ENCODE results near the gene TRABD2B.
A peak's percentile ranks its signal among the peaks of the same experiment; 100 is the strongest.

Gene TRABD2B

DNA sequence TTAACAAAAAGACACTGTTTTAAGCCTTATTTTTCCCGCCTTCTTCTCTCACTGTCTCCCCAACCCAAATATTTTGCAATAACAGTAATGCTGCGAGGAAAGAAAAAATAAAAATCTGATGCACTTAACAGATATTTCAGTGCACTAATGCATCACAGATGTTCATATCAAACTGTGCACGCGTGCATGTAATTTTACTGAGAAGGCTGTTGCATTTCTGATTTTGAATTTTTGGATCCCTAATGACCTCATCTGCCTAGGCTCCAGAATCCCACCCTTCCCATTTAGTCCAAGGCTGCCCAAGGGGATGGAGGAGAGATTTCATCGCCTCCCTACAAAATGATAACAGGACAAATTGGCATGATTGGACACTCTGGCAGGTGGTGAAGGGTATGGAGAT, 5.5 kb downstream of the TRABD2B start:
- DNase-seq, result no peak

DNA sequence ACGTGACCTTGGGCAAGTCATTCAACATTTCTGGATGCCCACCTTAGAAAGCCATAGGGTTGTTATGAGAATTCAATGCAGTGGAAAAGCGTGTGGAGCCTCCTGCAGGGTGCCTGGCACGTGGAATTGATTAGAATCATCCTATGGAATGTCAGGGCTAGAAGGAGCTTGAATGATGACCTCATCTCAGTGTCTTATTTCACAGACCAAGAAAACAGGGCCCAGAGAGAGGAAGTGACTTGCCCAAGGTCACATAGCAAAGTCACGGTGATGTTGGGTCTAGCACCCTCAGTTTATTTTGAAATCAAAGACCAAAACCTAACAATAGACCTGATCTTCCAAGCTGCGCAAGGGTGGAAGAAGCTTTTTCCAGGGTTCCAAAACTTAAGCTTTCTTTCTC, 6.0 kb downstream of the TRABD2B start:
- peak; percentile 47 for DNase-seq

DNA sequence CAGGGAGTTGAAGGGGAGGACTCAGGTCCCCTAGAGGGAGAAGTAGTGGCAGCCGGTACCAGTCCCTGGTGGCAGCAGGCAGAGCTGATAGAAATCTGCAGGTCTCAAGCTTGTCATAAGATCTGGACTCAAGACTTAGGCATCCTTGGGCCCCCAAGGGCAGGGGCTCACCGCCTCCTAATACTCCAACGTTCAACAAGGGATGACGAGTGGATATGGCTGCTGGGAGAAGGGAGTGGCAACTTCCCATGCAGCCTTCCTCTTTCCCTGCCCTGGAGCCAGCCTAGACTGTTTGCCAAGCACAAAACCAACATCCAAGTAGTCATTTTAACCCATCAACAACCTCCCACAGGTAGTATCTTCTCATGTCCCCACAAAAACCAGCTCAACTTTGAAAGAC, 6.9 kb downstream of the TRABD2B start:
- DNase-seq, result no peak

DNA sequence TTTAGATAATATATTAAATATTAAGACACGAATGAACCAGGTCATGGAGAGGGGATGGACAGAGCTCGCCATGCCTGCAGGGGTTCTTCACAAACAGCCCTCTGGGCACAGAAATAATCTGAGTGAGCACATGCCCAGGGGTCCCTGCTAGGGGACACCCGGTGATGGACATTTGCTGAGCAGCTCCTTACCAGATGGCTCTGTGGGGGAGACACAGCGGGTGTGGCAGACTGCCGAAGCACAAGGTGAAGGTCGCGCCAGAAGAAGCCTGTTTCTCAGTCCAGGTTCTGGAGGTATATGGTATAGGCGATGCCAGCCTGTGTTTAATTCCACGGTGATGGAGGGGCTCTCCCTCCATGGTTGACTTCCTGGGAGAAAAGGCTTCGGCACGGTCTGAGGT, 9.6 kb downstream of the TRABD2B start:
- DNase-seq, result no peak

DNA sequence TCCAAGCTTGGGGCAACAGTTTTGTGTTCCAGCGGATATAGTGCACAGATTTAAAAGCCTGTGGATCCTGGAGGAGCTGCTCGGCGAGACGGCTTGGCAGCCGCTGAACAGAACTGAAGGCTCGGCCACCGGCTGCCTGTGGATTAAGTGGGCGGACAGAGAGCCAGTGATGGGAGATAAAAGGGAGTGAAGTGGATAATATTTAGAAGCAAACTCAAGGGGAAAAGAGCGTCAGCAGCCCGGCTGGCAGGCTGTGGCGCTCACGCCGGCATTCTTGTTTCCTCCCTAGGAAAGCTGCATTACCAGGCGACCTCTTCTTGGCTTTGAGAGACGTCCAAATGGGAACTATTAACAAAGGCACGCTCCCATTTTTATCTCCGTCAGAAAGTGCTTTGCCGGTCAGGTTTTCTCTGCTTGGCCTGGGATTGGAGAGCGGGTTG, 10.4 kb downstream of the TRABD2B start:
- no peak for DNase-seq

DNA sequence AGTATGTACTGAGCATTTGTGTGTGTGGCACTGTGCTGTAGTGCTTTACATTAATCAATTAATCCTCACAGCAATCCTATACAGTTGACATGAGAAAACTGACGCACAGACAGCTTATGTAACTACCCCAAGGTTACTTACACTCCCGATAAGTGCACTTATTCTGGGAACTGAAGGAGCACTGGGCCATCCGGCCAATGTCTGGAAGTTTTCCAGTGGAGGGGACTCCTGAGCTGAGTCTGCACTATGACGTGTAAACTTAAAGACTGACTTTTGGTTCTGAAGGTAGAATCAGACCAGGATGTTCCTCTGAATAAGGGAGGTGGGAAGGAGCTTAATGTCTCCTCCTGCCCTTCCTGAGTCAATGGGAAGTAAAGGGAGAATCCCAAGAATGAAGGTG, 12.2 kb downstream of the TRABD2B start:
- no peak for DNase-seq

DNA sequence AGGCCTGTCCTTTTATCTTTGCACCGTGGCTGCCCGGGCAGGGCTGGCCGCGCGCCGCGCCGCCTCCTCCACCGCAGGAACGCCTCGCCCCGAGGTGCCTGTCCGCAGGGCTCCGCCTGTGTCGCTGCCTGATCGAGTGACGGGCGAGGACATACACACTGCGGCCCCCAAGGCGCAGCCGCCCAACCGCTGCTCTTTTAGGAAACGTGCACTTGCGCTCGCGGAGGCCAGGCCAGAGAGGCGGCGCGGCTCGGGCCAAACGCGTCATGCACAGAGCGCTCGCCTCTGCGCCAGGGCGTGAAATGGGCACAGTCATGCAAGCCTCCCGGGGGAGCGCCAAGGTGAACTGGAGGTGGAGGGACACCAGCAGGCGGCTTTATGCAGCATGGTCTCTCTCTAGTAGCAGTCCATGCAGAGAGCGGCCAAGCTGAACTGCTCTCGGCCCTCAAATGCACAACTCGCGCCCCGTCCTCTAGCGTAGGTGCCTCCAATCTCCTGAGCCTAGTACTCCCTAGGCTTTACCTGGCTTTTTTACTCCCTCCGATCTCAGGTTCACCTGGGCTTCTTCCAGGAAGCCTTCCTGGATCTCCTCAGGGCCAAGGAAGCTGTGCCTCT, 12.9 kb downstream of the TRABD2B start:
- DNase-seq, result no peak

DNA sequence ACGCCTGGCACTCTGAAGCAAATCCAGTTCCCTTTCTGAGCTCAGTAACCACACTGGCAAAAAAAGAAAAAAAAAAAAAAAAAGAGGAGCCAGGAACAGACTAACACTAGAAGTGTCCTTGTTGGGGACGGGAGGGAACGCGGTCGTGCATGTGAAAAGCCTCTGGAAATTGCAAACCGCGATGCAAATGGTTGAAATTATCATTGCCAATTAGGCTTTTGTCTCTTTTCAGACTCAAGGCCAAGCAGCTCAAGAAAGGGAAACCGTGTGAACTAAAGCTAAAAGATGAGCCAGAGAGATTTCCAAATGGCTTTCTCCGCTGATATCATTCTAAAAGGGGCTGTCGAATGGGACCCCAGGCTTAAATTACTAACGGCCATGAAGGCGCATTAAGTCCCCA, 13.5 kb downstream of the TRABD2B start:
- no peak for DNase-seq

DNA sequence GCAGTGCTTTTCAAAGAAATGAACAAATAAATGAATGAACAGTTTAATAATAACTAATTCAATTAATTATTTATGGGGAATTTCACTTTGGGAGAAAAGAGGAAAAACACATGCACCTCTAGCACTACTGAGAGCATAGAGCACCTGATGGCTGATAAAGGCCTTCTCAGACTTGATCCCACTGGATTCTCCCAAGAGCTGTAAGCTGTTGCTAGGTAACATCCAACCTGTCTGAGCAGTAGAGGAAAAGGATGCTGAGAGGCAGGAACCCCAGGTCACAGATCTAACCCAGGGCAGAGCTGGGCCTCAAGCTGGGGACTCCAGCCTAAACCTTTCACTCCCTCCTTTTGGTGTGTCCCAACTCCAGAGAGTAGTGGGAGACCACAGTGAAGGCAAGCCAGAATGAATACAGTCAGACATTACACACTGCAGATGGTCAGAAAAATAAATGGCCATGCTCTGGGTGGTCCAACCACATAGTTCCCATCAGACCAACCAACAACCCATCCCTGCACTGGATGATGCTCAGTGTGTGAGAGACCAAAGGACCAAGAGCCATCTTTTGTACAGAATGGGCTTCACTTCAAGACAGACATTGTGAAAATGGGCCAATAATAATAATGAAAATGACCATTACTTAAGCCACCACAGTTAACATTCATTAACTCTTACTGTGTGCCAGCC, 15.4 kb downstream of the TRABD2B start:
- DNase-seq, result no peak

DNA sequence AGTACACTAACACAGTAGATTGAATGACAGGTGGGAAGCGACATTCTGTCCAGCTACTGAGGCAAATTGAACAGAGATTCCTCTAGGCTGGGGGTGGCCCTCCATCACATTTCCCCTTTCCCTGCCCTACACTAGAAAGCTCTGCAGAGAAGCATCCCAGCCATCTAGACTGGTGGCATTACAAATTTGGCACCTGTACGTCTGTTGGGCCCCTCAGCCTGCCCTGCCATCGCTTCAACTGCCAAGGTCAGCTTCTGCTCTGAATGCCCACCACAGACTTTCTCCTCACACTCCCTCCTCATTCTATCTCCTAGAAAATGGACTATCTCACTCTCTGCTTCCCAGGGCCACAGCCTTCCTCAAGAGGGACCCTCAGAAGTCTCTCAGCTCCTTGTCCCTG, 16.7 kb downstream of the TRABD2B start:
- DNase-seq, result no peak

DNA sequence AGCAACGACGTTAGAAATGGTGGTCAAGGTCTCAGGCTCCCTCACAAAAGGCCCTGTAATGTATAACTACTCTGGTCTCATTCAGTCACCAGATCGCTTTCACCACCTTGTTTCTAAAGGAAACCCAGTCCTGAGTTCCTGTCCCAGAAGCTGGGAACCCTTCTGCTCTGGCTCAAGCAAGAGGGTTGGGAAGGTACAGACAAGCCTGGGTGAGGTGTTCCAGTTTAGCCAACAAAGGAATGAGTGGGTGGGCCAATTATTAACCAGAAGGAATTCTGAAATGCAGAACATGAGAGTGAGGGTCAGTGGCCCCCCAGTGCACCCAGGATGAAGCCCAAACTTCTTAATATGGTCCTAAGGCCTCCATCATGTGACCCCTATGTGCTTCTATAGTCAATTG, 17.5 kb downstream of the TRABD2B start:
- no peak for DNase-seq

DNA sequence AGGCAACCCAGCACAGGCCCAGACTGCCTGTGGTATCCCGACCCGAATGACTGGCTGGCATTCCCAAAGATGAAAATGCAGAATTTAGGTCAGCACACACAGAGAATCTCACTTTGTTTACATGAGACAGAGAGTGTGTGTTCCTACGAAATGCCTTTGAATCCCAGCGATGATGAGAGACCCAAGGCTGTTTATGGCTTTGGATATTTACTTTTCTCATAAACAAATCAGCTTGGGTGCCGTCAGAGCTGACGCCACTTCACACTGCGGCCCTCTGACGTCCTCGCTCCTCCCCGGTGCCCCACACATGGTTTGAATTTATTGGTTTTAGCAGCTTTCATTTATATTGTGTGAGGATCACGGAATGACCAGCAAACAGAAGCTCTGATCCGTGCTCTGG, 18.7 kb downstream of the TRABD2B start:
- no peak for DNase-seq

DNA sequence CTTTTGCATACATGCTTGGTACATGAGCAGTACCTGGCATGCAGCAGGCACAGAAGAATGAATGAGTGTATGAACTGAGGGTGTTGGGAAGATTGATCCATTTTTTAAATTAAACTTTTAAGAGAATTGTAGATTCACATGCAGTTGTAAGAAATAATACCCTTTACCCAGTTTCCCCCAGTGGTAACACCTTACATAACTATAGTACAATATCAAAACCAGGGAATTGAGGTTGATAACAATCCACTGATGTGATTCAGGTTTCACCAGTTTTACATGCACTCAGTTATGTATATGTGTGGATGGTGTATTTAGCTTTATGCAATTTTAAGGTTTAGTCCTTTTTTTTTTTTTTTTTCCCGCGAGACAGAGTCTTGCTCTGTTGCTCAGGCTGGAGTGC, 20.5 kb downstream of the TRABD2B start:
- DNase-seq, result no peak

DNA sequence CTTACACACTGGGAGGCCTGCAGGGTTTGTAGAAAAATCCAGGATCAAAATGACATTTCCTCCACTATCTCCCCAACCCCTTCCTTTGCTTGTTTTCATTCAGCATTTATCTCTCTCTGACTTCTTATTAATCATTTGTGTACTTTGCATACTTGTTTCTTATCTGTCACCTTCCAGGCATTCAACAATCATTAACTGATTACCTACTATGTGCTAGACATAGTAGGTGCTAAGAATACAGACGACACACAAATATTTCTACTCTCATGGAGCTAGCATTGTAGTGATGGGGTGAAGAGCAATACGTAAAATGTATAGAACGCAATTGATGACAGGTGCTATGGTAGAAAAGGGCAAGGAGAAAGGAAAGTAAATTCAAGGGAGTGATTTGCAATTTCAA, 20.9 kb downstream of the TRABD2B start:
- DNase-seq, result no peak

DNA sequence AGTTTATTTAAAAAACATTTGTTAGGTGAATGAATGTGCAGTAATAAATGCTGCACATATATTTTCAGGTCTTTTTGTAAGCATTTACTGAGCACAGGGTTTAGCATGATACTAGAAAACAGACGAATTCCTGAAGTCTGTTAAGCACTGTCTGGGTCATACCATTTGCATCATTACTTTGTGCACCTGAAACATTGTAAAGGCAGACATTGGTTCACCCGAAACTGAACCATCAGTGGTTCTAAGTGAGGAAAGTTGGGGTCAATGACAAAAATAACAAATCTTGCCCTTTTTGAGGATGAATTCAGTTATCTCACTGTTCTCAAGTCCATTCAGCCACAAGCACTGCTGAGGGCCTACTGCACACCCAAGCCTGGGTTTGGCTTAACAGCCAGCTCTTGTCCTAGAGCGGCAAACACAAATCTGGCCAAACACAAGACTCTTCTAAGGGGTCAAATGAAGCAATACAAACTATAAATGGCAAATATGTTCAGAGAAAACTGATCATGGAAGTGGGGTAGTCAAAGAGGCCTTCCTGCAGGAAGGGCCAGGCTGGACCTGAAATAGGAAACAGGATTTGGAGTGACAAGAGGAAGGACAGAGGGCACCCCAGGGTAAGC, 21.8 kb downstream of the TRABD2B start:
- no peak for DNase-seq

DNA sequence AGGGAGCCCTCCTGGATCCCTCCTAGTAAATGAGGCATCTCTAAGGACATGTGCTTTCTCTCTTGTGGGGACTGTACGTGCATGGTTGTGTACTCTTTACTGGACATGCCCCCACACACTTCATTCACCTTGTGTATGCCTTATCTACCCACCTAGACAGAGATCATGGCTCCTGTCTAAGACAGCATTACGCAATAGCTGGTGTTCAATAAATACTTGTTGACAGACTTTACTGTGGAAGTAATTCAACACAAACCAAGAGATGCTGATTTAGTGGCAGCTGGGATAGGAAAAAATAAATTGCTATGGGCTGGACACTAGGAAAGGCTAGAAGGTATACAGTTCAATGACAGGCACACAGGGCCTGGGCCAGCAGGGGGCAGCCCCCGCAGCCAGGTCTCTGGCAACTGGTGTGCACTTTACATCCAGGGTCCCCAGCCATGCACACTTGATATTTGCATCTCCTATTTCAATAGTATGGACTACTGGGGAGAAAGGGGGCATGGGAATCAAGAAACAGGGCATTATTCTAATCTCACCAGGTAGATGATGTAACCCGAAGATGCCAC, 24.2 kb downstream of the TRABD2B start:
- no peak for DNase-seq

DNA sequence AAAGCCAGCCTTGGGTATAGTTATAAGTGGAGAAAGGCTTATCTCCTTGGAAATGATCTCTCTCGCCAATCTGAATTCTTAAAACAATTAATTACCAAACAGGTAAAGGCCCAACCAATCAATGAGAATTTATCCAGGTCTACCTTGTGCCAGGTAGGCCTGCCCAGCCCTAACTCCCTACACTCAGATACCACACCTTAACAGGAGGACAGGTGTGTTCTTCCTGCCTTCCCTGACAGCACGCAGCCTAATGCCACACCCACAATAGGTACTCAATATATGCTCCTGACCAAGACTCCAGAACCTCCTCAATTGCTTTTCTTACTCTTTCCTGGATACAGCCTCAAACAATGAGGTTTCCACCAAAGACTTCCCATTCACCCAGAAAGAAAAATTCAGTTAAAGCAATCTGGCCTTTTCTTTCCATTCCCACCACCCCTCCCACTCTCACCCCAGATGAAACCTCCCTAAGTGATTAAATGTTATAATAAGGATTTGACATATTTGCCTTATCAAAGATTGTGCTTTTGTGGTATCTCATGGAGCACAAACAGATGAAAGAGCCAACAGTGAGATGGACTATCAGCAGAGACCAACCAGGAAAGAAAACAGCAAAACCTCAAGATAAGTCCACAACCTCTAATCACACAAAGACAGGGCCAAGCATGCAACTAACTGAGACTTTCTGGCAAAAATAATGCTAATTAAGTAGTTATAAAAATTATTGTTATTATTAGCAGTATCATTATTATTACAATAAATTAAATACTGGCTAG, 25.6 kb downstream of the TRABD2B start:
- no peak for DNase-seq

DNA sequence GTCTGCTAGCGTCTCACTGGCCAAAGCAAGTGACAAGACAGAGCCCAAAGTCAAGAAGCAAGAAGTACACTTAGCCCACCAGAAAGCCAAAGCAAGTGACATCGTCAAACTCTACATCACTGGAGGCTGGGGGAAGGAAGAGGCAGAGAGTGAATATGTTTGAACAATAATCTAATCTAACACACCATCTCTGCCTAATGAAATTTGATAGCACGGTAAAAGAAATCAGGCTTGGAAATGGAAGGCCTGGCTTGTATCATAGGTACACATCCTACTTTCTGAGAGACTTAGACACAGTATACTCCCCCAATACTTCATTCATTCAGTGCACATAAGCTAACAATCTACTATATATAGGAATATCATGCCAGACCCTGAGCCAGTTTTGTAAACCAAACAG, 26.3 kb downstream of the TRABD2B start:
- DNase-seq, result no peak

DNA sequence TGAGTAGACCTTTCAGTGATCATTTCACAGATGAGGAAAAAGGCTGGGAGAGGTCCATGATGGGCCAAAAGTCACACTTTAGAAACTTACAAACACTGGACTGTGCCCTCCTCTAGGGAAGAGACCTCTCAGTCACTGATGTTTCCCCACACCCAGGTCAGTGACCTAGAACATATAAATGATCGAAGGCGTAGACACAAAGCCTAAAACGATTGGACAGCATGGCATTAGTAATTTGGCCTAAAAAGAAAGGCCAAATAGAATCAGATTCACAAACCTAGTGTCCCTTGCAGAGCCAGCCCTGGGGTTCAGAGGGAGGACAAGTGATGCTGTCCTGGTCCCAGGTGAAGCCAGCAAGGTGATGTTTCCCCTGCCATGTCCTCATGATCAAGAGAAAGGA, 27.7 kb downstream of the TRABD2B start:
- no peak for DNase-seq

DNA sequence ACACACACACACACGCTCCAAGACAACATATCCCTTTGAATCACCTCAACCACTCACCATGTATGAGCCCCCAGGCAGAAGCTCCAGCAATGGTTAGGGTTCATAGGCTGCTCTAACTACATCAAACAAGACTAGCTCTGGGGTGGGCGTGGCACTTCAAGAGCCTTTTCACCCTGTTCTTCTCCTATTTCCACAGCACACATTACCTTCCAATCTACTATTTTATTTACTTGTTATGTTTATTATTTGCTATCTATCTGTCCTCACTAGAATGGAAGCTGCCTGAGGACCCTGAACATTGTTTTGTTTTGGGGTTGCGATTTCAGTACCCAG, 28.7 kb downstream of the TRABD2B start:
- DNase-seq, result no peak

DNA sequence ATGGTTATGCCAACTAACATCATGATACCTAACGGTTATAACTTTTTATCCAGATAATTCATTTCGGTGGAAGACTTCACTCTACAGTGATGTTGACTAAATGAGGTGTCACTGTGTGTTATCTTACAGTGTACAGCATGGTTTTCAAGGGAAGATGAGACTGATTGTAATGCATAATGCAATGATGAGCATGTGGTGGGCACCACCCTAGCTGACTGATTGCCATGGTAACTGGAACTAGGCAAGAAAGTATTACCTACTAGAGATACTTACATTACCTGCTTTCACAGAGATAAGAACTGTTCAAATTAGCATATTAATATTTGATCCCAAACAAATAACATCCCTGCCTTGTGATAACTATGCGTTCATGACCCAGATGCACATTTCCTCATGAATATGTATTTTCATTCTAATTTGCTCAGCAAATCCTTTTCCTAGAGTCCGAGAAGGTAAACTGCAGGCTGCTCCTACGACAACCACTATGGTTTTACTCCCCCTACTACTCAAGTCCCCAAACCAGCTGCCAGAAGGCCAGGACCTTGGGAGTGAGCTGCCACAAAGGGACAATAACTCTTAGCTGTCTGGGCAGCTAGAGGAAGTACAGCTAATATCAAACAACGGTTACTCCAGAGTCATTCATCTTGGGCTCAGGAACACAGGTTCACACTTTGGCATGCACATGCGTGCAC, 29.2 kb downstream of the TRABD2B start:
- DNase-seq, result no peak

DNA sequence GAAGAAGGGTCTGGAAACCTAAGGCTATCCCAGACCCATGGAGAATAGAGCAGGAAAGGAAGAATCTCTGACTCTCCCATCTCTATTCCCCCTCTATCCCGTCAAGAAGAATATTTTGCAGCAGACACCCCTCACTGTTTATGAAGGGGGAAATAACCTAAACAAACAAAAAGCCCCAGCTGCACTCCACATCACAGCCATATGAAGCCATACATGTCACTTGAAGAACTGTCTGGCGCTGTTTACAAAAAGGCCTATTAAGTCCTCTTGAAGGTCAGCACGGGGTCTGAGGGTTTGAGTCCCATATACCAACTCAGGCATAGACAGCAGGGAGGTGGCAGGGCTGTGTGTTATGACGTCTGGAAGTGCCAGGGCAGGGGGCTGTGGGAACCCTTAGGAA, 31.4 kb downstream of the TRABD2B start:
- DNase-seq, result no peak

DNA sequence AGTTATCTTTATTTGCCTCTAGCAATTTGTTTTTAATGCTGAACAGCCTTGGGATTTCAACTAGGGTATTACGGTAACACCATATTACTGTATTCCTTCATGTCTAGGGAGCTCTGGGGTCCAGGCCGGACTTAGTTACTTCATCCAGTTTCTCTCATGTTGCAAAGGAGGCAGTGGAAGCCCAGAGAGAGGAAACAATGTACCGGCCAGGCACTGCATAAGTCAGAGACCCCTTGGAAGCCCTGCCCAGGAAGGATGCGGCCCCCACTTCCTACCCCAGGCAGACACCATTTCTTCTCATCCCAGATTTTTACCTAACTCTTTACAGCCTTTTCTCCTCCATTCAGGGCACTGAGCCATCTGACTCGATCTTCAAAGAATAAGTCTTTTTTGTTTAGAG, 32.5 kb downstream of the TRABD2B start:
- no peak for DNase-seq

Measured in NCI-H226 (cell line).